HEK293 (cell line): ENCODE measurements around the gene UGCG.

Experiments
- CTCF ChIA-PET: fragments of 350-600 bp; formaldehyde crosslinking; extraction: SDS; loops from one replicate; lab custom pipeline; 2021; ENCODE audit warnings: antibody characterized with exemption; lab: Yijun Ruan, JAX
- POLR2A ChIA-PET: fragments of 300-600 bp; formaldehyde crosslinking; extraction: SDS; loops from one replicate; lab custom pipeline; 2020; ENCODE audit warnings: antibody characterized with exemption, inconsistent platforms; lab: Yijun Ruan, JAX
- H3K27ac ChIP-seq: fragments of 200-500 bp; sonication (Bioruptor generic); 2 replicates; pipeline ENCODE4 v1.5.1; 2014; ENCODE audit warnings: low read depth, low read length, control low read depth, inconsistent platforms; ENCODE audit errors: extremely low read depth
- H3K36me3 ChIP-seq, 2 experiments: fragments of 200-500 bp in 1 of 2; sonication (Bioruptor generic) in 1 of 2; 1 replicate in 1 of 2; 2 replicates in 1 of 2; pipeline ENCODE4 v1.5.1; 2014 to 2017; ENCODE audit warnings: inconsistent platforms in 2 of 2, low read length in 2 of 2; ENCODE audit not compliant: control insufficient read depth in 2 of 2, insufficient read depth in 1 of 2
- H3K4me1 ChIP-seq: fragments of 200-500 bp; sonication (Bioruptor generic); 2 replicates; pipeline ENCODE4 v1.5.1; 2014; ENCODE audit warnings: mild to moderate bottlenecking, low read length, inconsistent platforms; ENCODE audit not compliant: control insufficient read depth, insufficient read depth
- H3K4me3 ChIP-seq: 2 replicates; pipeline ENCODE4 v1.5.1; 2011; ENCODE audit warnings: low read depth, mild to moderate bottlenecking, control low read depth, low read length, moderate library complexity
- H3K9me3 ChIP-seq: fragments of 200-500 bp; sonication (Bioruptor generic); 2 replicates; pipeline ENCODE4 v1.5.1; 2014; ENCODE audit warnings: low read depth, low read length, inconsistent platforms; ENCODE audit not compliant: control insufficient read depth, insufficient read depth
- CTCF ChIP-seq: fragments of 450-650 bp; formaldehyde crosslinking; IDR thresholded peaks from 2 replicates; pipeline ENCODE4 v1.5.1; 2016; ENCODE audit warnings: missing biosample characterization, missing genetic modification characterization
- KLF17 ChIP-seq: fragments of 450-650 bp; formaldehyde crosslinking; IDR thresholded peaks from 2 replicates; pipeline ENCODE4 v1.5.1; 2016; ENCODE audit warnings: missing biosample characterization, missing genetic modification characterization
- KLF8 ChIP-seq: fragments of 450-650 bp; formaldehyde crosslinking; IDR thresholded peaks from 2 replicates; pipeline ENCODE4 v1.5.1; 2016; ENCODE audit warnings: missing biosample characterization, missing genetic modification characterization
- PRDM6 ChIP-seq: fragments of 450-650 bp; formaldehyde crosslinking; IDR thresholded peaks from 2 replicates; pipeline ENCODE4 v1.5.1; 2017; ENCODE audit warnings: missing biosample characterization, missing genetic modification characterization
- SP2 ChIP-seq: fragments of 450-650 bp; formaldehyde crosslinking; IDR thresholded peaks from 2 replicates; pipeline ENCODE4 v1.5.1; 2016; ENCODE audit warnings: missing biosample characterization, missing genetic modification characterization
- YY1 ChIP-seq: fragments of 450-650 bp; formaldehyde crosslinking; IDR thresholded peaks from 2 replicates; pipeline ENCODE4 v1.5.1; 2018; ENCODE audit warnings: missing biosample characterization, missing genetic modification characterization
- ZBTB17 ChIP-seq: fragments of 450-650 bp; formaldehyde crosslinking; IDR thresholded peaks from 2 replicates; pipeline ENCODE4 v1.5.1; 2016; ENCODE audit warnings: missing biosample characterization, missing genetic modification characterization
- ZBTB48 ChIP-seq: fragments of 450-650 bp; formaldehyde crosslinking; IDR thresholded peaks from 2 replicates; pipeline ENCODE4 v1.5.1; 2016; ENCODE audit warnings: missing biosample characterization, missing genetic modification characterization
- ZEB2 ChIP-seq: fragments of 450-650 bp; formaldehyde crosslinking; IDR thresholded peaks from 2 replicates; pipeline ENCODE4 v1.5.1; 2016; ENCODE audit warnings: missing biosample characterization, missing genetic modification characterization
- ZNF2 ChIP-seq: fragments of 450-650 bp; formaldehyde crosslinking; IDR thresholded peaks from 2 replicates; pipeline ENCODE4 v1.5.1; 2016; ENCODE audit warnings: missing biosample characterization, missing genetic modification characterization
- ZNF239 ChIP-seq: fragments of 450-650 bp; formaldehyde crosslinking; IDR thresholded peaks from 2 replicates; pipeline ENCODE4 v1.5.1; 2016; ENCODE audit warnings: missing biosample characterization, missing genetic modification characterization
- ZNF335 ChIP-seq: fragments of 450-650 bp; formaldehyde crosslinking; conservative IDR thresholded peaks from 2 replicates; pipeline ENCODE4 v1.5.1; 2016; ENCODE audit warnings: missing biosample characterization, missing genetic modification characterization
- ZNF341 ChIP-seq: fragments of 450-650 bp; formaldehyde crosslinking; IDR thresholded peaks from 2 replicates; pipeline ENCODE4; 2016; ENCODE audit warnings: low read depth, missing biosample characterization, missing genetic modification characterization
- ZNF692 ChIP-seq: fragments of 450-650 bp; formaldehyde crosslinking; IDR thresholded peaks from 2 replicates; pipeline ENCODE4 v1.5.1; 2016; ENCODE audit warnings: missing biosample characterization, missing genetic modification characterization

Gene UGCG

GRCh38 chr9:111896942-111897600 lies 457 bp downstream of the UGCG start (continued):
- TF ChIP-seq ZNF692 (tag by site-specific recombination): 0 out of 2 replicates have a peak, but pooled peaks have one; percentile 17
- TF ChIP-seq KLF8 (tag by site-specific recombination): peak; percentile 65; the same call in 1 of the 2 replicates
- TF ChIP-seq KLF17: no peak; the same call in 1 of the 2 replicates
- peak; percentile 4; the same call in 1 of the 2 replicates for TF ChIP-seq SP2 (tag by site-specific recombination)
- TF ChIP-seq YY1 (tag by site-specific recombination): 0 out of 2 replicates have a peak, but pooled peaks have one; percentile 15
- TF ChIP-seq PRDM6 (tag by site-specific recombination): no peak
- peak; percentile 82 for TF ChIP-seq ZNF335 (tag by site-specific recombination)

GRCh38 chr9:111897601-111898137 lies 1.1 kb downstream of the UGCG start:
- ChIA-PET POLR2A (interaction anchor here (1.0 to 2.3 kb wide), 8 partner anchors 25 to 482 kb away, joined by 3 to 21 read pairs (median 5); partner anchors contain the start of genes DNAJC25, HSDL2 and PTBP3), CTCF (interaction anchor here (0.6 to 1.7 kb wide), 6 partner anchors 76 to 1119 kb away, joined by 3 to 6 read pairs (median 4); no protein-coding TSS in a partner anchor)
- peak overlapping the region; percentile 78; the same call in 1 of the 2 replicates for H3K27ac ChIP-seq
- peak overlapping the region; percentile 80 for H3K4me3 ChIP-seq
- peaks cover 8% of the 10 kb centered on the region for H3K4me1 ChIP-seq
- TF ChIP-seq ZBTB17 (tag by site-specific recombination): peak; percentile 69; the same call in 1 of the 2 replicates
- 0 out of 2 replicates have a peak, but pooled peaks have one; percentile 7 for TF ChIP-seq ZNF341 (tag by site-specific recombination)
- TF ChIP-seq ZBTB48 (tag by site-specific recombination): 0 out of 2 replicates have a peak, but pooled peaks have one; percentile 7
- TF ChIP-seq ZNF335 (tag by site-specific recombination): peak; percentile 34; the same call in 1 of the 2 replicates
- TF ChIP-seq ZNF2: 0 out of 2 replicates have a peak, but pooled peaks have one; percentile 2
- TF ChIP-seq ZEB2 (tag by site-specific recombination): peak; percentile 9; the same call in 1 of the 2 replicates
- no peak for TF ChIP-seq ZNF239 (tag by site-specific recombination)
- TF ChIP-seq CTCF (tag by site-specific recombination): no peak
- TF ChIP-seq, all 188 proteins: peak for 6
- H3K36me3 ChIP-seq: no peaks in the 10 kb centered on the region
- no peaks in the 10 kb centered on the region for H3K9me3 ChIP-seq
